Epithelial cell of proximal tubule (primary cell): Measurements from ENCODE around the gene GRIK3. TPM values are rescaled to one million over a fixed set of nuclear protein-coding genes. Genes with fewer than 3 reads are reported as not detected.

Experiments
- DNase-seq: peaks from one replicate; pipeline ENCODE4 v3.0.0-alpha.2; 2011; ENCODE audit warnings: low read depth
- H3K4me3 ChIP-seq: 2 replicates; pipeline ENCODE4 v1.5.1; 2011; ENCODE audit warnings: low read depth, mild to moderate bottlenecking, low read length
- total RNA-seq: library from RNA; depleted of rRNA; stranded (reverse); fragments of >200 nt; gene quantifications from 2 replicates; pipeline ENCODE4 v1.2.3, GENCODE V29; 2015
- TF ChIP-seq, protein P1 (sequence below): conservative IDR thresholded peaks from 2 replicates; pipeline ENCODE4 v1.5.1; 2012; ENCODE audit warnings: low read depth, mild to moderate bottlenecking, low read length

GRIK3 gene
- total RNA-seq, 1 donor from 2014 or later, result not detected

DNA sequence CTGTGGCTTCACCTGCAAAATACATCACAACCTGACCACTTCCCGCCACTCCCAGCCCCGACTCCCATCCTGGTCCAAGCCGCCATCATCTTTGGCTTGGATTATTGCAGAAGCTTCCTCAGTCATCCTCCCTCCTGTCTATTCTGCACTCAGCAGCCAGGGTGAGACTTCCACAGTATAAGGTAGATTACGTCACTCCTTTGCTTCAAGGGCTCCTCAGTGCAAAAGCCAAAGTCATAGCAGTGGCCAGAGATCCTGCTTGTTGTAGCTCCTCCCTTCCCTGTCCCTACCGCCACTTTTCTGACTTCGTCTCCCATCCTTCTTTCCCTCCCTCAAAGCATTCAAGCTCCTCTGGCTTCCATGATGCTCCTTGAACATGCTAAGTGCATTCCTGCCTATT, 152.8 kb downstream of the GRIK3 start:
- H3K4me3 ChIP-seq, result no peak overlapping the region
- no peak for DNase-seq
- TF ChIP-seq, protein P1, sequence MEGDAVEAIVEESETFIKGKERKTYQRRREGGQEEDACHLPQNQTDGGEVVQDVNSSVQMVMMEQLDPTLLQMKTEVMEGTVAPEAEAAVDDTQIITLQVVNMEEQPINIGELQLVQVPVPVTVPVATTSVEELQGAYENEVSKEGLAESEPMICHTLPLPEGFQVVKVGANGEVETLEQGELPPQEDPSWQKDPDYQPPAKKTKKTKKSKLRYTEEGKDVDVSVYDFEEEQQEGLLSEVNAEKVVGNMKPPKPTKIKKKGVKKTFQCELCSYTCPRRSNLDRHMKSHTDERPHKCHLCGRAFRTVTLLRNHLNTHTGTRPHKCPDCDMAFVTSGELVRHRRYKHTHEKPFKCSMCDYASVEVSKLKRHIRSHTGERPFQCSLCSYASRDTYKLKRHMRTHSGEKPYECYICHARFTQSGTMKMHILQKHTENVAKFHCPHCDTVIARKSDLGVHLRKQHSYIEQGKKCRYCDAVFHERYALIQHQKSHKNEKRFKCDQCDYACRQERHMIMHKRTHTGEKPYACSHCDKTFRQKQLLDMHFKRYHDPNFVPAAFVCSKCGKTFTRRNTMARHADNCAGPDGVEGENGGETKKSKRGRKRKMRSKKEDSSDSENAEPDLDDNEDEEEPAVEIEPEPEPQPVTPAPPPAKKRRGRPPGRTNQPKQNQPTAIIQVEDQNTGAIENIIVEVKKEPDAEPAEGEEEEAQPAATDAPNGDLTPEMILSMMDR, result no peak

DNA sequence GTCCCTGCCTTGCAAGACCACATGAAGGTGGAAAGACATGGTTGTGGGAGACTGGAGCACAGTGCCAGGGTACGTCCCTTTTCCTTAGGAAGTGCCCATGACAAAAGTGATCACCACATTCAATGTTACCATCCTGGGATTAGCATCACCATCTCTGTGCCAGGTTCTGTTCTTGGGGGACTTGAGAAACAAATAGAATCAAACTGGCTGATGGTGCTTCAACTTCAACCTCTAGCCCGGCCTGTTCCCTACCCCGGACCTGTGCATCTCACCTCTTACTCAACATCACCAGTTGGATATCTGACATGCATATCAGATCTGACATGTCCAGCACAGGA, 153.3 kb downstream of the GRIK3 start:
- H3K4me3 ChIP-seq, result no peak overlapping the region
- no peak for DNase-seq
- TF ChIP-seq, protein P1, result no peak

DNA sequence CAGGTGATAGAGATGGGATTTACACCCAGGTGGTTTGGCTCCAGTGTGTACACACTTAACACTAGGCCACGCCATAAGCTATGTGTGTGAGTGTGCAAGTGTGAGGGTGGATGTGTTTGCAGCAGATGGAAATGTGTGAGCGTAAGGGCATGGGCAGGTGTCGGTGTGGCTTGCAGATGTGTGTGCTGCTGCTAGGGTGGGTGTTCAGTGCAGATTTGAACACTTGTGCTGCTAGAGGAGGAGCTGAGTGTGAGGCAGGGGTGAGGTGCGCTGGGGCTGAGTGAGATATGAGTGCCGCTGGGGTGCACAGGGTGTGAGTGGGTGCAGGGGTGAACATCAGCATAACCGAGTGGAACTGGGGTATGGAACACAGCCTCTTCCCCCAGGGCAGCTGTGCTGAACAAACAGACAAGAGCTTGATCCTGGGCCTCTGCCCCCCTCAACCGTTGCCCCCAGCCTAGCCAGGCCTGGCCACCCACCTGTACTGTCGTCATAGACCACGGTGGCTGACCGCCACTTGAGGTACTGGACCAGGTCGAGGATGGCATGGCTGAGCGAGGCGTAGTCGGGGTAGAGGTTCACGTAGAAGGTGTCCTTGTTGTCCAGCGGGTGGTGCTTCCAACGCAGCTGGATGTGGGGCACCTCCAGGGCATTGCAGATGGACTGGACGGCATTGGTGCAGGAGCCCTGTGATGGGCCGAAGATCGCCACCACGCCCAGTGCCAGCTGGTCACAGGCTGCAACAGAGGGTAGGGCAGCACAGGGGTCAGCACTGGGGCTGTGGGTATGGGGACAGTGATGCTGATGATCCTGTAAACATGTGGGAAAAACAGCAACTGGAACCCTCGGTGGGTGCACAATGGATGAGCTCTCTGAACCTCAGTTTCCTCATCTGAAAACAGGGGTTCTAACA, 153.9 kb downstream of the GRIK3 start:
- DNase-seq, result no peak
- H3K4me3 ChIP-seq, result no peak overlapping the region
- TF ChIP-seq, protein P1, result no peak

DNA sequence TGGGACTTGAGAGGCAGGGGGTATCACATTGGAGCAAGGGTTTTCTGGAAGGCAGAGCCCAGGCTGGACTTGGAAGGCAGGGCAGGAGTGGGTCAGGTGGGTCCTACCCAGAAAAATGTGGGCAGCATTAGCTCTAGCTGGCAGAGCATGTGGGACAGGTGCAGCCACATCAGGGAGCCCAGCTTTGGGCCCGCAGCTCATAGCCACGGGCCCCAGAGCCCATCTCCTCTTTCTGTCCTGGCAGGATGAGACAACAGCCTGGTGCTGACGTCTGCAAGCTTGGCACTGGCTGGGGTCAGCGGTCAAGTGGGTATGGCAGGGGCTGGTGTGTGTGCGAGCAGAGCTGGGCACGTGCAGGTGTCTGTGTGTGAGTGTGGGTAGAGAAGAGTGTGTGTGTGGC, 154.7 kb downstream of the GRIK3 start:
- DNase-seq, result no peak
- no peak overlapping the region for H3K4me3 ChIP-seq
- TF ChIP-seq, protein P1, result no peak

DNA sequence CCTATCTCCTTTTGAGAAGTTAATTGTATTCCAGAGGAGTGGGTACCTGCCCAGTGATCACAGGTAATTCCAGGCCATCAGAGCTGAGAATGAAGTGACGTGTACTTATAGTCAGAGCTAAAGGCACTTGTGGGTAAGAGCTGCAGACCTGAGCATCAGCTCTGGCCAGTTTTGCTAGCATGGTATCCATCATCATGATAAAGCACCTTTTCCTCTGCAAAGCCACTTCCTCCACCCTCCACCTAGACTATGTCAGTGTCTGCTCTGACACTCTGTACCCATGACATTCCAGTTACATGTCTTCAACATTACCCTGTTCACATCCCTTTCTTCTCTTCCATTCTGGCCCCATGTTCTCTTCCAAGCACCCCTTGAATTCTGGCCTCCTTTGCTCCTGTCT, 157.3 kb downstream of the GRIK3 start:
- TF ChIP-seq, protein P1, result no peak
- H3K4me3 ChIP-seq, result no peak overlapping the region
- DNase-seq, result no peak

DNA sequence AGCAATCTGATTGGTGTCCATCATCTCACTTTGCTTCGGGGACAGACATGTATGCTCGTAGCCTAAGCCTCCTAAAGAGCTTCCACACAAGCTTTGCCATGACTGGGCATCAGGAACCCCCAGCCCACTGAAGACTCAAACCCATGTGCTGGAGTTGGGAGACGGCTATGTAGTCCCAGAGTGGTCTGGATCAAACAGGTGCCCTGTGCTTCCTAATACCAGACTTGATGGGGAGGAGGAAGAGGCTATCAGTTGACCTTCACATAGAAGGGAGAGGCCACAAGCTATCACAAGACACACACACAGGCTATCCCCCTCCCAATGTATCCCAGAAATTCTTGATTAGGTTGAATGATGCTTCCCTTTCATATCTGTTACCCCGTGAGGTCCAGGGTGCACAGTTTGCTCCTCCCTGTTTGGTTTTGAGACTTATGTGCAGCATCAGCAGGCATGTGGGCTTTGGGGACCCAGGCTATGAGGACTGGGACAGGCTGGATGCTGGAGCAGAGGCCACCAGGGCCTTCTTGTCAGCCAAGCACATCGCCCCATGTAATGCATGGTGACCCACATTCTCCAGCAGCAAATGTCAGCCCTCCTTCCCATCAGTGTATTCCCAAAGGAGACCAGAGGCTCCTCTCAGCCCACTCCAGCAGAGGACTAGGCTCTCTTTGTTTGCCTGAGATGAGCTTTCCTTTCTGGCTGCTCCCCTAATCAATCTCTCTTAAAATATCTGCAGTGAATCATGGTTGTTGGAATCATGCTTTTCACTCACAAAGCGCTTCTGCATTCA, 159.8 kb downstream of the GRIK3 start:
- TF ChIP-seq, protein P1, result no peak
- no peak for DNase-seq

More for the DNA sequence above, 159.8 kb downstream of the GRIK3 start:
- H3K4me3 ChIP-seq, result no peak overlapping the region
